HG03521 (cell line): ENCODE measurements around the gene PID1.
"Not testable (repeated sequence)": the region's sequence is repeated elsewhere in the genome, so short reads cannot be mapped to it uniquely, and the experiment has no call there.

Source experiments
- ATAC-seq: cut with Tn5 transposase; IDR thresholded peaks from one replicate; pipeline ENCODE4 v1.9.1; 2021; ENCODE audit warnings: mild to moderate bottlenecking, moderate library complexity; ENCODE audit not compliant: unreplicated experiment

PID1 gene

DNA sequence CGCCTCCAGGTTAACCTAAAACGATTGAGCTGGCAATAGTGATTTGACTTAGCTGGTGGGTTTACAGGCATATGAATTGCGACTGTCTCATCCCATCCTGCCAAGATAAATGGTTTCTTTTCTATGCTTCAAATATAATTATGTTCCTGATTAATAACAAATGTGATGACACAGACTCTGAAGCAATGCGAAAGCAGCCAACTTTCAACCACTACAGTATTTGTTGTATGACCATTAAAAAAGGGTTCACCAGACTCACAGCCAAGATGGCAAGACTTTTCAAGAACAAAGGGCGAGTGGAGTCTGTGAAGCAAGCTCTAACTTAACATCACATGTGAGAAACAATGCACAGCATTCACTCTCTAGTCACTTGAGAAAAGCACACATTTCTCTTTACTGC, 186.6 kb downstream of the PID1 start:
- ATAC-seq: no peak

- ATAC-seq: no peak
Observed at GRCh38 chr2:229083606-229084340, 187.3 kb downstream of the PID1 start.

DNA sequence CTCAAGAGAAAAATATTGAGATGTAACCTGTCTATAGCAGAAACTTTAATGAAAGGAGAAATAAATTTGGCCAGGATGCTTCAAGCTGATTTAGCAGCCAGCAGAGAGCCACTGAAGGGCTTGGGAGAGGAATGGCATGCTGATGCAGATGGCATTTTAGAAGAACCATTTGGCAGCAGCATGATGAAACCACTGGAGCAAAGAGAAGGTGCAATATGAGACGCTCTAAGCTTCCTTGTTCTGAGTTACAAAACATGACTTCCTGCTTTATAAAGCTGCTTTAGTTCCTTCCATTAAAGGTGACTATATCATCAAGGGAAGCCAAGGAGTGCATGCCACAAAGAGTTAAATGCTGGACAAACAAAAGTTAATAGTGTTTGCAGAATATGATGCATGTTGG, 189.7 kb downstream of the PID1 start:
- no peak for ATAC-seq

DNA sequence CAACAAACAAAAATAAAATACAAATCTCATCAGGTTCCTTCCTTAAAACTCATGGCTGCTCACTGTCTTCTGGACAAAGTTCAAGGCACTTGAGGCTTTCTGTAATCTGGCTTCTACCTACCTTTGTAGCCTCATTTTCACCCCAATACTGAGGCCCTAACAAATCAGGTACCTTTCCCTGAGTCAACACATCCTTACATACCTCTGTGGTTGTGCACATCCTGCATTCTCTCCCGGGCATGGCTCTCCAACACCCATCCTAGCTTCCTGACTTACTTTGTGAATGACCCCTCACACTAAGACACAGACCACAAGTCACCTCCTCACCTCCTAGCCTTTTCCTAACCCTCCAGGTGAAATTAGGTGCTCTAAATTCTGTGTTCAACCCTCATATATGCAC, 190.9 kb downstream of the PID1 start:
- no peak for ATAC-seq

GRCh38 chr2:229076886-229077285, 194.2 kb downstream of the PID1 start:
- not testable (repeated sequence) for ATAC-seq

DNA sequence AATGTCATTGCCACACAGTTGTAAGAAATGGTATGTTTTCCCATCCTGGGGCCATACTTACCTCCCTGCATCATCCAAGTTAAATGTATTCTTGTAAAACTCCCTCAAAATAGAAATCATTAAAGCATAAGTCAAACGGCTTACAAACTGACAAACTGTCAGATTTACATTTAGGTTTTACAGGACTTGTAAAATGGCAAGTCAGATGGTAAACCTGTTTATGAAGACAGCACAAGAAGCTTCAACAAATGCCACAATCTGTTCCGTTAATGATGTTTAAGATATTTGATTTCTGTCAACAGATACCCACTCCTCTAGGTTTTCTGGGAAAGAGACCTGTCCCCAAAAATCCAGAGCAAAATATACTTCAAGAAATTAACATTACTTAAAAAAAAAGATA, 197.2 kb downstream of the PID1 start:
- ATAC-seq: no peak

GRCh38 chr2:229071292-229071976, 199.7 kb downstream of the PID1 start:
- ATAC-seq: no peak

GRCh38 chr2:229066121-229066715, 204.9 kb downstream of the PID1 start:
- ATAC-seq: no peak

DNA sequence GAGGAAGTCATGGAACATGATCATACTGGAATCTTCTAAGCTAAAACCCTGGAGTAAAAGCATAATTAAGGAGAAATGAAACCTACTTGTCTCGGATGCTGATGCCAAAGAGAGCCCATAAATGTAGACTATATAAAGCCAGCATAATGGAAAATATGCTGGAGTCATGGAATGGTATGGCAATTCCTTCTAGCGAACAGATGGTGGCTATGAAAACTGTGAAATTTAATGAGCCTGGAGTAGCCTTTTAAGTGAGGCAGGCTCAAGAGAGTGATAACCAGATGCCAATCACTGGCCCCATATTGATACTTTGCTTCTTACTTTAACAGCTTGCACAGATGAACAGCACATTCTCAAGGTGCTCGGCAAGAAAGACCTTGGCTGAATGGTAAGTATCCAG, 206.3 kb downstream of the PID1 start:
- ATAC-seq: no peak

DNA sequence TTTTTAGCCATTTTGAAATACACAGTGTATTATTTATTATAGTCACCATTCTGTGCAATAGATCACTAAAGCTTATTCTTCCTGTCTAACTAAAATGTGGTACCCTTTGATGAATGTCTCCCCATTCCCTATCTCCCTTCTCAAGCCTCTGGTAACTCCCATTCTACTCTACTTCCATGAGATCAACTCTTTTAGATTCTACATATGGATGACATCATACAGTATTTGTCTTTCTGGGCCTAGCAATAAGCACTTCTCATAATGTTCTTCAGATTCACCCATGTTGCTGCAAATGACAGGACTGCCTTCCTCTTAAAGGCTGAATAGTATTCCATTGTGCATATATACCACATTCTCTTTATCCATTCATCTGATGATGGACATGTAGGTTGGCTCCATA, 210.9 kb downstream of the PID1 start:
- ATAC-seq: no peak

DNA sequence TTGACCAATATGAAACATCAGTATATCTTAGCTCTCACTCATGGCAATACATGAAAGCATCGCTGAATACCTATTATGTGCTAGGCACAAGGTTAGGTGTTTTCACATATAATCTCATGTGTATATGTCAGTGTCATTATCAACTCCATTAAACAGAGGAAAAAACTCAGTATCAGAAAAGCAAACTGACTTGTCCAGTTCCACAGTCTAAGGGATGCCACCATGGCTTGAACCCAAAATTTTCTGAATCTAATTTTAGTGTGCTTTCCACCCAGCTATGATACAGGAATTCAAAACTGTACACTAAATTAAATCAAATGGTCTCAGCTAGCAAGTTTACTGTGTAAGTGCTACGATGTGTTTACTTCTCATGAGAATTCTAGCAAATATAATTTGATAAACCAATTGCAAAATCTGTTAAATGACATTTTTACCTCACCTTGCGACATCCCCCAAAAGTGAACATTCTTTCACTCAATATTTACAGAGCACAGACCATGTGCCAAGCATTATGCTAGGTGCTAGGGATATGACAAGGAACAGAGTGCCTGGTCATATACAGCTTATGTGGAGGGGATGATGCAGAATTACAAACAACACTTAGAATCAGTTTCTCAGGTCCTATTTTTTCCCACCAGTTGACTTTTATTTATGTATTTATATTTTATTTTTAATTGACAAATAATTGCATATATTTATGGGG, 211.6 kb downstream of the PID1 start:
- no peak for ATAC-seq

GRCh38 chr2:229057976-229058553, 213.0 kb downstream of the PID1 start:
- ATAC-seq: no peak

DNA sequence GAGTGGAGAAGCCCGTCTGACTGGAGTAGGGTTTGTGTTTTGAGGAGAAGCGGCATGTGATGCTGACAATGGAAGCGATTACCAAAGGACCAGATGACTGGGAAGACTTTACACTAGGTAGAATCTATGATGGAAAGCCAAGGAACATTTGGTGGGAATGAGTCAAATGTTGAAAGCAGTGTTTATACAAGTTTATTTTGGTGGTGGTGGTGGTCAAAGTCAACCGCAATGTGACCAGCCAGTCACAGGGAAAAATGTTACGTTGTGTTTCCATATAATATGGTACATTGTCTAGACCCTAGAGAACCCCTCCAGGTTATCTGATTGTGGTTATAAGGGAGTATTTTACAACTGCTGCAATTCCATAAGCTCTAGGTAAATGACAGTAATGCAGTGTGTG, 216.8 kb downstream of the PID1 start:
- ATAC-seq: no peak

DNA sequence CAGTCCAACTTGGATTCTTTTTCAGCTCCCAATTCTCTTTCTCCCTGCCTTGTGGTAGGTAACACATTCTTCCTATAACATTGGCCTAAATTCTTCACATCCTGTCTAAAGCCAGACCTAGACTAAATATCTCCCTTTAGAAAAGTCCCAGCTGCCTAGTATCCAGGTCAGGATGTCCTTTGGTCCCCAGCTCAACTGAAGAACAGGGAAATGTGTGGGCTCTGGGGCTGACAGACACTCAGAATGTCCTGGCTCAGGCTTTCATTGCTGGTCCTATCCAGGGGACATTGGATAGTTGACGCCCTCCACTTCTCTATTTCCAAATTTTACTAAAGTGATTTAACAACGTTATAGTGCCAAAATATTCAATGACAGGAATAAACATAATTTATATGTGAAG, 219.3 kb downstream of the PID1 start:
- ATAC-seq: no peak

- no peak for ATAC-seq
Observed at GRCh38 chr2:229050133-229050532, 221.0 kb downstream of the PID1 start.

DNA sequence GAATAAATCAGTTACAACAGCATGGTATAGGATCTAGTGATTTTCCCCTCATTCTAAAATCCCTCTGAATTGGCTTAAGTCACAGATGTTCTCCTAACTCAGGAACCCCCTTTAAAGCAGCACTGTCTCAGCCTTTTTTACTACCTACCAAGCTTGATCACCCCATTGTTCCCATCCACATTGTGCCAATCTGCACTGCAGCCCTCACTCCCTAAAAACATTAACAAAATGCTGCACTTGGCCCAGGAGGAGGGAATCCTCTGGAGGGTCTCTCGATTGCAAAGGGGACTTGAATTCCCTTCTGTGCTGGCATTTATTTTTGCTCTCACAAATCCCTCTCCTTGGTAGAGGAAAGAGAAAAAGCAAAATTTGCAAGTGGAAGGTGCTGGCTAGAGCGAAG, 223.0 kb downstream of the PID1 start:
- no peak for ATAC-seq

DNA sequence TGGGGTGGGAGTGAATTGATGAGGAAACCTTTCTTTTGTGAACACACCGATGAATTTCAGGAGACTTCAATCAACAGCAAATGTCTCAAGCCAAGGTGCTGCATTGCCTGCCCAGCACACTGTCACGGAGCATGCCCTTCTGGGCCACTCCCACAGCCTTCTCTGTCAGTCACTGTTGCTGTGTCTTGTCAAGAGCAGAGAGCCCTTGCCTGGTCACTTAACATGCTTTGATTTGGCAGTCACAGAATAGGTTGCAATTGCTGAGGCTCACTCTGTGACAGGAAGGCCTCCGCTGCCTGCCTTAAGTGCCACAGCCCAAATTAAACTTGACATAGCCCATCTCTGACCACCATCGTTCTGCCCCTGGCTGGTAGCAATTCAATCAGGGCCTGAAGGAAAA, 225.4 kb downstream of the PID1 start:
- ATAC-seq: no peak

DNA sequence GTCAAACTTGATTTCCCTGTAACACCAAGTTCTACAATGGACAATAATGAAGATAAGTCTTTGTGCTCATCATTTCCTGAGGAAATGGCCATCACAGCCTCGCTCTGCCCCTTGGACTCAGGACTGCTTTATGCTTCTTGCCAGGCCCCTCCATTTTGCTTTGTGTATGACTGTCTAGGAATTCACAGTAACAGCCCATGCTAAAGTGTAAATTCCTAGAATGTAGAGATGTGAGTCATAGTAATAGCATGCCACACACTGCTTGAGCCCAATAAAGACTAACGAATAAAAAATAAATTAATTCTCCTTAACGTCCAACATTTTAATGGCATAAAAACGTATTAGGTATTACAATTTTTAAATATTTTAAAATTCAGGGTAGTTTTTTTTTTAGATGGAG, 226.5 kb downstream of the PID1 start:
- ATAC-seq: no peak

GRCh38 chr2:229043681-229044080, 227.4 kb downstream of the PID1 start:
- ATAC-seq: no peak

GRCh38 chr2:229042349-229042748, 228.7 kb downstream of the PID1 start:
- ATAC-seq: no peak

DNA sequence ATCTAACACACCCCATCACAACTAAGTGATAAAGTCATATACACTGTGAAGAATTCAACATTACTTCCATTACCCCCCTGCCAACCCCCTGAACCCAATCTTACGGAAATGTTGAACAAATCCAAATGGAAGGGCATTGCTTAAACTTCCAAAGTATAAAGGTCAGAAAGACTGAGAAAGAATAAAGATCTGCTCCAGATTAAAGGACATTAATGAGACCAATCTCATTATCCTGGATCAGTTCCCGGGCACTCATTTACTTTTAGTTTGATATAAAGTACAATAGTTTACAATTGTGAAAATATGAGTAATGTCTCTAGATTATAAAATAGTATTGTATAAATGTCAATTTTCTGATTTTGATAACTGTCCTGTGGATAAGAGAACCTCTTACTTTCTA, 229.4 kb downstream of the PID1 start:
- no peak for ATAC-seq
